ENCODE data around the gene ARID1B. TPM values are rescaled to one million over a fixed set of nuclear protein-coding genes. Genes with fewer than 3 reads are reported as not detected.

The ARID1B gene
- total and polyA plus RNA-seq, 2 of the 4 experiments (the other 2 are of a cell fraction), result 14.5 to 20.1 TPM

DNA sequence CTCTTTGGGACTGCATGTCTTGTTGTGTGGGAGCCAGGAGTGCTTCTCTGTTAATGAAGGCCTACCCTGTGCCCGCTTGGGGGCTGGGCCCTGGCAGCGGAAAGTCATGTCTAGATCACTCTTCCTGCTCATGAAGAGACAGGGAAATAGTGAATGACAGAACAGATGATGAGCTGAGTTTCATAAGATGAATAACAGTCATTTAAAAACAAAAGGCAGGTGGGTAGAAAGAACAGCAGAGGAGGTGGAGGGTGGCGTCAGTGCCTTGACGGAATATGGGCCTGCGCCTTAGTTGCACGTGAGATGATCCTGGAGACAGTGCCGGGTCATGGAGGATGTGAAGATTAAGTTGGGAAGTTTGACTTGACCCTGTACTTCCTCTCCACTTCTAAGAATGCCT is 85.5 kb downstream of the ARID1B start:
- no peak overlapping the region for H2AK5ac ChIP-seq (ENCODE audit: low read depth, low read length)
- no peak overlapping the region for H3K23ac ChIP-seq (ENCODE audit: low read depth, low read length)
- no peaks in the 10 kb centered on the region for H3K9me3 ChIP-seq (ENCODE audit: control insufficient read depth, insufficient read depth, low read length)
- no peak overlapping the region for H3K27ac ChIP-seq (ENCODE audit: insufficient read depth, low read length)
- dilution Hi-C loops (cut with HindIII; ENCODE audit: low sequenced_read_pairs, unreplicated experiment), result no loop called here
- in situ Hi-C loops (cut with MboI; ENCODE audit: low sequenced_read_pairs), result no loop called here
- no peak overlapping the region for H2BK15ac ChIP-seq (ENCODE audit: low read depth, low read length)
- no CpG with 5 or more reads among the region's 7 CpGs for WGBS, 2 experiments (ENCODE audit: extremely low coverage in 2 of 2, insufficient read length in 1 of 2)
- H3K79me1 ChIP-seq (ENCODE audit: low read depth in 1 of 2, low read length in 2 of 2), result peaks cover 37 to 66% of the 10 kb centered on the region in 2 experiments
- no peak overlapping the region for H2AK9ac ChIP-seq (replicated peaks; ENCODE audit: low read depth, low read length, poor library complexity)
- no peak overlapping the region for H4K91ac ChIP-seq (ENCODE audit: insufficient read depth, low read depth, low read length)
- POLR2A ChIA-PET (ENCODE audit: unreplicated experiment), result no interaction called here
- H3K4me3 ChIP-seq (ENCODE audit: insufficient read depth, low read depth, low read length), result no peak overlapping the region
- no peak overlapping the region for H3K9ac ChIP-seq (ENCODE audit: low read depth, low read length)
- intact Hi-C loops (cut with micrococcal nuclease), result no loop called here
- ATAC-seq (ENCODE audit: low read depth), result no peak
- H3K27me3 ChIP-seq (ENCODE audit: control insufficient read depth, insufficient read depth, low read length), result no peaks in the 10 kb centered on the region
- H3K18ac ChIP-seq (ENCODE audit: low read depth, low read length), result no peak overlapping the region
- CTCF ChIA-PET, result no interaction called here
- H2BK120ac ChIP-seq (ENCODE audit: low read depth, low read length), result no peak overlapping the region
- peaks cover 76% of the 10 kb centered on the region for H4K20me1 ChIP-seq (ENCODE audit: insufficient read depth, low read length)
- H4K8ac ChIP-seq (ENCODE audit: low read depth in 2 of 2, low read length in 2 of 2), result no peak overlapping the region
- DNase-seq, result no peak
- H3K14ac ChIP-seq (replicated peaks; ENCODE audit: low read depth, low read length), result no peak overlapping the region
- H2BK5ac ChIP-seq (ENCODE audit: low read depth, low read length, poor library complexity, severe bottlenecking), result no peak overlapping the region
- TF ChIP-seq RAD21 (IDR thresholded peaks at IDR 0.05; ENCODE audit: low read length), result no peak
- no peak for TF ChIP-seq USF2 (IDR thresholded peaks at IDR 0.05; ENCODE audit: low read depth, low read length)
- TF ChIP-seq, protein P1, sequence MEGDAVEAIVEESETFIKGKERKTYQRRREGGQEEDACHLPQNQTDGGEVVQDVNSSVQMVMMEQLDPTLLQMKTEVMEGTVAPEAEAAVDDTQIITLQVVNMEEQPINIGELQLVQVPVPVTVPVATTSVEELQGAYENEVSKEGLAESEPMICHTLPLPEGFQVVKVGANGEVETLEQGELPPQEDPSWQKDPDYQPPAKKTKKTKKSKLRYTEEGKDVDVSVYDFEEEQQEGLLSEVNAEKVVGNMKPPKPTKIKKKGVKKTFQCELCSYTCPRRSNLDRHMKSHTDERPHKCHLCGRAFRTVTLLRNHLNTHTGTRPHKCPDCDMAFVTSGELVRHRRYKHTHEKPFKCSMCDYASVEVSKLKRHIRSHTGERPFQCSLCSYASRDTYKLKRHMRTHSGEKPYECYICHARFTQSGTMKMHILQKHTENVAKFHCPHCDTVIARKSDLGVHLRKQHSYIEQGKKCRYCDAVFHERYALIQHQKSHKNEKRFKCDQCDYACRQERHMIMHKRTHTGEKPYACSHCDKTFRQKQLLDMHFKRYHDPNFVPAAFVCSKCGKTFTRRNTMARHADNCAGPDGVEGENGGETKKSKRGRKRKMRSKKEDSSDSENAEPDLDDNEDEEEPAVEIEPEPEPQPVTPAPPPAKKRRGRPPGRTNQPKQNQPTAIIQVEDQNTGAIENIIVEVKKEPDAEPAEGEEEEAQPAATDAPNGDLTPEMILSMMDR (conservative IDR thresholded peaks at IDR 0.05; ENCODE audit: low read depth, low read length), result no peak
- no peak for TF ChIP-seq MAFK (IDR thresholded peaks at IDR 0.05; ENCODE audit: low read depth, low read length)
- no peak for TF ChIP-seq SMC3 (IDR thresholded peaks at IDR 0.05; ENCODE audit: low read depth, low read length)
- no peak for TF ChIP-seq NFE2L2 (IDR thresholded peaks at IDR 0.05; ENCODE audit: low read depth, low read length)
- no peak for TF ChIP-seq ELK1 (IDR thresholded peaks at IDR 0.05; ENCODE audit: borderline replicate concordance, low read depth, low read length)
- TF ChIP-seq BHLHE40 (IDR thresholded peaks at IDR 0.05; ENCODE audit: low read depth, low read length), result no peak
- TF ChIP-seq POLR2A (IDR thresholded peaks at IDR 0.05; ENCODE audit: low read depth, low read length), result no peak
- no peak for TF ChIP-seq CHD1 (IDR thresholded peaks at IDR 0.05; ENCODE audit: low read depth, low read length)
- no peak for TF ChIP-seq MAZ (IDR thresholded peaks at IDR 0.05; ENCODE audit: borderline replicate concordance, low read depth, low read length)
- no peak overlapping the region for H2AFZ ChIP-seq (replicated peaks; ENCODE audit: low read length, poor library complexity)
- no peaks in the 10 kb centered on the region for H3K36me3 ChIP-seq (ENCODE audit: control insufficient read depth, insufficient read depth, low read length)
- no peak overlapping the region for H3K4me2 ChIP-seq (ENCODE audit: low read depth, low read length)
- no peak overlapping the region for H3K4ac ChIP-seq (ENCODE audit: low read depth, low read length)
- H4K5ac ChIP-seq (ENCODE audit: low read depth, low read length), result no peak overlapping the region
- H3K4me1 ChIP-seq (ENCODE audit: control insufficient read depth, insufficient read depth, low read length), result peaks cover 10% of the 10 kb centered on the region
- BruUV-seq (replicated peaks), result no TSS peak
- no peak overlapping the region for H2BK20ac ChIP-seq (ENCODE audit: low read depth, low read length)
- no peak overlapping the region for H3K56ac ChIP-seq (ENCODE audit: extremely low read depth, insufficient read depth, low read length)
- H3K9me1 ChIP-seq (ENCODE audit: insufficient read depth, low read length), result peaks cover 20% of the 10 kb centered on the region

Measured in IMR-90 (cell line).